Adrenal gland (tissue), 12 donors: ENCODE data around the gene CCDC3. TPM values are rescaled to one million over a fixed set of nuclear protein-coding genes. Genes with fewer than 3 reads are reported as not detected.

Experiments
- DNase-seq, 7 donors: peaks; one replicate each; pipeline ENCODE4 v3.0.0-alpha.2; 2019 to 2020
- H3K27ac ChIP-seq, 5 donors: fragments of 200-600 bp; sonication (generic) in 4 of 5; 1 replicate in 3 of 5; 2 replicates in 2 of 5; pipeline versions ENCODE4 v1.5.1 to v1.8.0; 2016 to 2020; ENCODE audit warnings: mild to moderate bottlenecking in 1 of 5
- H3K27me3 ChIP-seq: fragments of 200-600 bp; 2 replicates; pipeline ENCODE4 v1.8.0; 2021
- H3K36me3 ChIP-seq, 2 donors: fragments of 200-600 bp; replicated peaks in 1 of 2; 1 replicate in 1 of 2; 2 replicates in 1 of 2; pipeline versions ENCODE4 v1.5.1 to v1.8.0; 2018 to 2022
- H3K4me1 ChIP-seq, 2 donors: fragments of 200-600 bp; replicated peaks in 1 of 2; 1 replicate in 1 of 2; 2 replicates in 1 of 2; pipeline versions ENCODE4 v1.5.1 to v1.8.0; 2018 to 2021
- H3K4me3 ChIP-seq, 4 donors: fragments of 200-600 bp; sonication (generic) in 3 of 4; one replicate each; pipeline ENCODE4 v1.5.1; 2016 to 2018
- H3K9me3 ChIP-seq, 3 donors: fragments of 200-600 bp; sonication (generic) in 1 of 3; replicated peaks in 1 of 3; 1 replicate in 2 of 3; 2 replicates in 1 of 3; pipeline versions ENCODE4 v1.5.1 to v1.8.0; 2016 to 2021
- CTCF ChIP-seq, 6 experiments: fragments of 450-650 bp in 4 of 6; fragments of 200-600 bp in 2 of 6; sonication (generic) in 1 of 6; IDR thresholded peaks; 1 replicate in 5 of 6; 2 replicates in 1 of 6; pipeline versions ENCODE4 v1.5.1 to v1.8.0; 2016 to 2021; ENCODE audit warnings: antibody characterized with exemption in 6 of 6, mild to moderate bottlenecking in 2 of 6, moderate library complexity in 1 of 6
- POLR2A ChIP-seq, 2 donors: fragments of 450-650 bp; IDR thresholded peaks; one replicate each; pipeline ENCODE4 v1.6.1; 2017; ENCODE audit warnings: antibody characterized with exemption in 2 of 2, mild to moderate bottlenecking in 2 of 2, moderate library complexity in 1 of 2
- WGBS, 4 donors: extraction: QIAGEN DNeasy Blood & Tissue Kit in 2 of 4; methylation state at CpG; one replicate each; pipeline versions ENCODE4 v1.1.5 to v1.1.7; 2013 to 2017; 5-methylcytosine and 5-hydroxymethylcytosine counted together
- intact Hi-C, 2 donors: fragments of 100-400 bp; cut with DNase I; formaldehyde crosslinking; loops; one replicate each; pipeline versions ENCODE4 v1.14.1 to v1.15.0; 2022 to 2023
- polyA plus RNA-seq, 3 donors: library from polyadenylated mRNA; stranded (reverse); fragments of 200-250 nt in 2 of 3; fragments of 350-450 nt in 1 of 3; fragmentation: Illumina TruSeq in 1 of 3; extraction: RNeasy Lipid Tissue Mini Kit (QIAGEN cat#74804) in 1 of 3; gene quantifications; one replicate each; pipeline ENCODE4 v1.2.3, GENCODE V29; 2013 to 2014
- total RNA-seq, 9 donors: library from RNA; depleted of rRNA in 4 of 9; stranded (reverse); fragments of >200 nt in 4 of 9; fragments of 120-200 nt in 1 of 9; fragmentation: NEBNext Ultra II Directional in 1 of 9; extraction: Animal tissue kit (Norgen Biotek cat#: 25700) in 1 of 9; gene quantifications; one replicate each; pipeline versions ENCODE4 v1.1.0 to v1.2.4, GENCODE V29; 2013 to 2023
- donor health status: healthy with polysubstance abuse.
- donor health status: Bipolar disorder and iron deficiency.
- donor health status: DM: yes; HTN: yes; CAD: no.
- donor health status: DM: no; HTN: no; CAD: no.
- donor health status: DM: no; HTN: no; CAD: no.
- donor health status: DM: yes; HTN: yes; CAD: no.

CCDC3 gene
- total and polyA plus RNA-seq, 12 donors, result 1.6 to 9.9 (median 5.8) TPM

- H3K27me3 ChIP-seq, result no peaks in the 10 kb centered on the region
- no peaks in the 10 kb centered on the region for H3K4me1 ChIP-seq
- WGBS, 4 donors, result 74 to 85% (median 81%) methylated on average over 4 of the region's 4 CpGs
- no peaks in the 10 kb centered on the region for H3K36me3 ChIP-seq
- TF ChIP-seq CTCF (IDR thresholded peaks at IDR 0.05) (no peak), POLR2A (IDR thresholded peaks at IDR 0.05) (no peak)
- no peak overlapping the region for H3K27ac ChIP-seq
- no peaks in the 10 kb centered on the region for H3K9me3 ChIP-seq
- no peak for DNase-seq
- no peak overlapping the region for H3K4me3 ChIP-seq
- intact Hi-C loops, result no loop called here
Observed at GRCh38 chr10:12949248-12949647, 52.3 kb downstream of the CCDC3 start.

GRCh38 chr10:12947741-12948140 is 53.8 kb downstream of the CCDC3 start:
- no peak overlapping the region for H3K4me3 ChIP-seq
- TF ChIP-seq CTCF (IDR thresholded peaks at IDR 0.05) (no peak), POLR2A (IDR thresholded peaks at IDR 0.05) (no peak)
- no peaks in the 10 kb centered on the region for H3K4me1 ChIP-seq
- no peak overlapping the region for H3K27ac ChIP-seq
- intact Hi-C loops, result no loop called here
- no peaks in the 10 kb centered on the region for H3K36me3 ChIP-seq
- H3K27me3 ChIP-seq, result no peaks in the 10 kb centered on the region
- WGBS, 4 donors, result 89 to 100% (median 92%) methylated on average over 3 of the region's 3 CpGs
- no peak for DNase-seq
- H3K9me3 ChIP-seq, result no peaks in the 10 kb centered on the region

- TF ChIP-seq POLR2A (IDR thresholded peaks at IDR 0.05) (no peak), CTCF (IDR thresholded peaks at IDR 0.05) (no peak)
- WGBS, 4 donors, result 78 to 88% (median 85%) methylated on average over 3 of the region's 3 CpGs
- intact Hi-C loops, result no loop called here
Observed at GRCh38 chr10:12946372-12946771, 55.1 kb downstream of the CCDC3 start.

GRCh38 chr10:12945690-12946359 is 55.7 kb downstream of the CCDC3 start:
- H3K27ac ChIP-seq, result no peak overlapping the region
- H3K4me1 ChIP-seq, result no peaks in the 10 kb centered on the region
- no peak for DNase-seq
- H3K9me3 ChIP-seq, result no peaks in the 10 kb centered on the region
- TF ChIP-seq POLR2A (IDR thresholded peaks at IDR 0.05) (no peak), CTCF (IDR thresholded peaks at IDR 0.05) (no peak)
- WGBS, 4 donors, result 72 to 83% (median 79%) methylated on average over 5 of the region's 5 CpGs
- intact Hi-C loops, result no loop called here
- H3K36me3 ChIP-seq, result no peaks in the 10 kb centered on the region
- H3K27me3 ChIP-seq, result no peaks in the 10 kb centered on the region
- H3K4me3 ChIP-seq, result no peak overlapping the region

More at GRCh38 chr10:12946372-12946771, 55.1 kb downstream of the CCDC3 start:
- Histone ChIP-seq H3K36me3 (no peaks in the 10 kb centered on the region), H3K4me3 (no peak overlapping the region), H3K9me3 (no peaks in the 10 kb centered on the region), H3K4me1 (no peaks in the 10 kb centered on the region), H3K27me3 (no peaks in the 10 kb centered on the region), H3K27ac (no peak overlapping the region)
- no peak for DNase-seq
